IPS-20b (cell line): ENCODE data around the gene RBM41.

Experiments
- H3K27ac ChIP-seq: one replicate; pipeline ENCODE4 v1.5.1; 2013; ENCODE audit warnings: low read length
- H3K27me3 ChIP-seq: 2 replicates; pipeline ENCODE4 v1.6.1; 2013; ENCODE audit warnings: mild to moderate bottlenecking, low read length, inconsistent platforms; ENCODE audit not compliant: insufficient read depth
- H3K36me3 ChIP-seq: 2 replicates; pipeline ENCODE4 v1.6.1; 2013; ENCODE audit warnings: low read depth, mild to moderate bottlenecking, inconsistent platforms, low read length, moderate library complexity; ENCODE audit not compliant: insufficient read depth
- H3K4me1 ChIP-seq: 2 replicates; pipeline ENCODE4 v1.6.1; 2013; ENCODE audit warnings: mild to moderate bottlenecking, control low read depth, inconsistent platforms, low read length, moderate library complexity; ENCODE audit not compliant: insufficient read depth
- H3K4me3 ChIP-seq: 2 replicates; pipeline ENCODE4 v1.5.1; 2013; ENCODE audit warnings: mild to moderate bottlenecking, low read length, inconsistent platforms
- H3K9ac ChIP-seq: 2 replicates; pipeline ENCODE4 v1.6.1; 2013; ENCODE audit warnings: low read depth, mild to moderate bottlenecking, inconsistent platforms, low read length, moderate library complexity
- H3K9me3 ChIP-seq: 2 replicates; pipeline ENCODE4 v1.6.1; 2013; ENCODE audit warnings: mild to moderate bottlenecking, low read depth, low read length, inconsistent platforms; ENCODE audit not compliant: insufficient read depth

Gene RBM41

DNA sequence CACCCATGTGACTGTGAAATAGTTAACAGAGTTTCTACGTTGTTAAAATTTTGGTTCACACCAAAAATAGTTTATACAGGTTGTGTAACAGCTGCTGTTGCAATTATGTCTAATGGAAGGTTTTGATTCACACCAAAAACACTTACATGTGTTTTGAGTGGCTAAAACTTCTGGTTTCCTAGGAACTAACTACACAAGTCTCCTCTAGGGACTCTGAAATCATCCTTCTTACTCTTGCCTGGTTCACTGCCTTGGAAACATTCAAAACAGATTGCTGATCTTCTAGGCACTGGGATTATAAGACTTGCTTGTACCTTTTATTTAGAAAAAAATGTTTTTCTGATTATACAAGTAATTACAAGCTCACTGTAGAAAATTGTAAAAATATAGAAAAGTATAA is 103.7 kb downstream of the RBM41 start:
- no peaks in the 10 kb centered on the region for H3K36me3 ChIP-seq
- no peaks in the 10 kb centered on the region for H3K9me3 ChIP-seq
- no peaks in the 10 kb centered on the region for H3K27me3 ChIP-seq
- H3K4me3 ChIP-seq, result no peak overlapping the region
- H3K4me1 ChIP-seq, result no peaks in the 10 kb centered on the region
- H3K27ac ChIP-seq, result no peak overlapping the region
- H3K9ac ChIP-seq, result no peak overlapping the region
